ENCODE data around the gene CBX8.
A peak's percentile ranks its signal among the peaks of the same experiment; 100 is the strongest.
"Not testable (repeated sequence)": the region's sequence is repeated elsewhere in the genome, so short reads cannot be mapped to it uniquely, and the experiment has no call there.

The CBX8 gene

GRCh38 chr17:79779084-79779529 is 17.8 kb downstream of the CBX8 start:
- no peak for DNase-seq (ENCODE audit: low read depth in 2 of 2)

DNA sequence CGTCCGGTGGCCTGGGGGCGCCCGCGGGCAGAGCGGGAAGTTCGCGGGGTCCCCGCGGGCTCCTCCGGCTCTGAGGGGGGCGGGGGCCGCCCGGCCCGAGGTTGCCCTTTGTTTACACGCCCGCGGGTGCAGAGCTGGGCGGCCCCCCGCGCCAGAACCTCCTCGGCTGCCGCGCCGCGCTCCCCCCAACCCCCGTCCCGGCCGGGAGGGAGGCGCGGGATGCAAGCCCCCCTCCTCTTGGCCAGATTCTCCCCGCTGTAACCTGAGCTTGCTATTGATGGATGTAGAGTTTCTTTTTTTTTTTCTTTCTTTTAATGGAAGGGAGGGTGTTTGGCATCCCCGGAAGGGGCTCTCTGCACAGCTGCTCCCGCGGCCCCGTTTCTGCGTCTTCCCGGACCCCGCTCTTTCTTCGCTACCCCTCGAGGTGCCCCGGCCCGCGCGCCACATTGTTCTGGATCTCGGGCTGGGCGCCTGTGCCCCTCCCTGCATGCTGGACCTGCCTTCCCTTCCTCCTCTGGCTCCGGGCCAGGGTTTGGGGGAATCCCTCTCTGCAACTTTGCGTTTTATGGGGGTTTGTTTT is 18.3 kb downstream of the CBX8 start:
- no peak for DNase-seq (ENCODE audit: low read depth in 2 of 2)

- DNase-seq (ENCODE audit: low read depth in 2 of 2): peak; percentile 63 to 69
Observed at GRCh38 chr17:79777894-79778503, 18.9 kb downstream of the CBX8 start, which contains the start of gene CBX2. Gene CBX2, plus strand, starts transcription at chr17:79778148. Its CDS starts 88 bp downstream, at chr17:79778236.

DNA sequence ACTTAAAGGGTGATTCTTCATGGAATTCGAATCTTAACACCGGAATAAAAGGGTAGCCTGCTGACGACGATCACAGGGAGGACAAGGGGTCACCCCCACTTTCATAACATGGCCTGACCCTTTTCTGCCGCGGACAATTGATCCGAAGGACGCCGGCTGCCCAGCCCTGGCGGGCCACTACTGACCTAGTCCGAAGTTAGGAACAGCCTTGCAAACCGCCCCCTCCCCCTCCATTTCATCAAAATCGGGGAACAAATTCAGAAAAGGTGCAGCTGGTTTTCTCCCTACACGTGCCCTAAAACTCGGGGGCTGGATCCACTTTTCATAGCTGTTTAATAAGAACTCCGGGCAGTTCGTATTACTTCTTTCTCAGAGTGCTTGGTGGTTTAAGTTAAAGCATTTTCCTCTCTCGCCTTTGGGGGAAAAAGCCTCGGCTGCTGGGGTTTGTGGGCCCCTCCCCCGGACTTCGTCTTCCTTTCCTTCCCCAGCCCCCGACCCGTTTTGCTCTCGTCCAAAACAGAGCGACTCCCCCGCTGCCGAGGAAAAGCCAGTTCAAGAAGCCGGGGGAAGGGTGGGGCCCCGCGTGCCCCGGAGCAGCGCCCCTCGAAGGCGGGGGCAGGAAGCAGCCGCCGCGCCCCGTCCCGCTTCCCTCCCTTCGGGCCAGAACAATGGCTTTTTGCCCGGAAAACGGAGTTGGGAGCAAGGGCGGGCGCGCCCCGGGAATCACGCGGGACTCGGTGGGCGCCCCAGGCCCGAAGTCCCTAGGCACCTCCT is 19.6 kb downstream of the CBX8 start:
- DNase-seq (ENCODE audit: low read depth in 2 of 2): no peak

- no peak for DNase-seq (ENCODE audit: low read depth in 2 of 2)
Observed at GRCh38 chr17:79776376-79777119, 20.3 kb downstream of the CBX8 start.

GRCh38 chr17:79775632-79776031 is 21.2 kb downstream of the CBX8 start:
- no peak for DNase-seq (ENCODE audit: low read depth in 2 of 2)

DNA sequence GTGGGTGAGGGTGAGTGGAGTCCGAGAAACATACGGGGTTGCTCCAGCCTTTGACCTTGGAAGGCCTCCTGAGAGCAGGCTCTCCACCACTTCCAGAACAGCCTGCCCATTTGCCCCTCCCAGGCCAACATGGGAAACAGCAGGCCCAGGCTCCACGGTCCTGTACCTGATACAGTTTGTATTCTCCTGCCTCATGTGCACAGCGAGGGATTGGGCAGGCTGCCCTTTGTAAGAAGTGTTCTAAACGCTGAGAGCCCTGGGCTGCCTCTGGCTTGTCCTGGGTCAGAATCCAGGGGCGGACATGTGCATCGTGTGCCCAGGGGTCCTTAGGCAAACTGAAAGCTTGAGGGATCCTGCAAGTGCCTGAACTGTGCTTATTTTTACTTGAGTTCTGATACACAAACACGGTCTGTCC is 22.3 kb downstream of the CBX8 start:
- no peak for DNase-seq (ENCODE audit: low read depth in 2 of 2)

DNA sequence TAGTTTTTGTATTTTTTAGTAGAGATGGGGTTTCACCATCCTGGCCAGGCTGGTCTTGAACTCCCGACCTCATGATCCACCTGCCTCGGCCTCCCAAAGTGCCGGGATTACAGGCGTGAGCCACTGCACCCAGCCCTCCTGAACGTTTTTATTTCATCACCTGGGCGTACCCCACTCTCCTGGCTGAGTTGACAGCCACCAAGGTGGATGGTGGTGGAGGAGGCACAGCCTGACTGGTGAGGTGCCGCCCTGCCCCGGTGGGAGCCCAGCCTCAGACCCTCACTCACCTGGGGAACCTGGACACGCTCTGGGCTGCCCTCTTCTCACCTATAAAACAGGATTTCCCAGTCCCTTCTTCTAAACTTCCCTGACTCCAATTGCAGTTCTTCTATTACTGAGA is 24.2 kb downstream of the CBX8 start:
- not testable (repeated sequence) for DNase-seq (ENCODE audit: low read depth in 2 of 2)

GRCh38 chr17:79771276-79771675 is 25.6 kb downstream of the CBX8 start:
- DNase-seq (ENCODE audit: low read depth in 2 of 2): no peak

- no peak for DNase-seq (ENCODE audit: low read depth in 2 of 2)
Observed at GRCh38 chr17:79769570-79770506, 27.0 kb downstream of the CBX8 start.

DNA sequence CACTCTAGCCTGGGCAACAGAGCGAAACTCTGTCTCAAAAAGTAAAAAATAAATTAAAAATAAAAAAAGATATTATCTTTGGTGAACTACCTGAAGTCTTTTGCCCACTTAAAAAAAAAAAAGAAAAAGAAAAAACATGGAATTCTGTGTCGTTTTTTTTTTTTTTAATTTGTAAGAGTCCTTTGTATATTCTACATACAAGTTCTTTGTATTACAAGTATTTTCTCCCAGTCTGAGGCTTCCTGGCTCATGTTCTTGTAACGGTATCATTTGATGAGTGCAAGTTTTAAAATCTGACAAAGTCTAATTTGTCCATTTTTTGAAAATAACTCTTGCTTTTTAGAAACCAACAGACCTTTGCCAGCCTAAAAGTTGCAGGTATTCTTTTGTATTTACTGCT is 31.2 kb downstream of the CBX8 start:
- DNase-seq (ENCODE audit: low read depth in 2 of 2): no peak

- no peak for DNase-seq (ENCODE audit: low read depth in 2 of 2)
Observed at GRCh38 chr17:79761894-79762589, 34.8 kb downstream of the CBX8 start.

GRCh38 chr17:79760197-79760906 is 36.5 kb downstream of the CBX8 start:
- no peak for DNase-seq (ENCODE audit: low read depth in 2 of 2)

- DNase-seq (ENCODE audit: low read depth in 2 of 2): no peak
Observed at GRCh38 chr17:79758271-79758670, 38.6 kb downstream of the CBX8 start.

DNA sequence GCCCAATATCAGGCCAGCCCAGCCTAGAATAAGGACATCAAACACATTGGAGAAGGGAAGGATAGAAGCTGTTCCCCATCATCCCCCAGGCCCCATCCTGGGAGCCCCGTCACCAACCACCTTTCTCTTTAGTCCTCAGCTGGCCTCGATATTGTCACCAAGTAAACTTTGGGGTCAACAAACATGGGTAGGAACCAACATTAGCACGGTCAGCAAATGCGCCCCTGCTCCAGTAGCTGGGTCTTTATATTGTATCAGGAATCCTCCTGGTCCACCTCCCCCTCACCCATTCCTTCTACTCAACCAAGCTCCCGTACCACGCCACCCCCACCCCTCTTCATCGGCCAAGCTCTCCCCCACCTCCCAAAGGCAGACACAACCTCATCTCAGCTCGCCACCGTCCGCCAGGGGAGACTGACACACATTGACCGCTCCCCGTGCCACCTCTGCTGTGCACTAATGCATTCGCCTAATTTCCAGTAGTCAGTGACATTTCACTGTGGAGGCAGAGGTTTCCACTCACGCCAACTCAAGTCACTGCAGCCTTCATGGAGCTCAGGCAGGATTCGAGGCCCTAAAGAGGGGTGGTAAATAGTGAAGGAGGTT is 39.6 kb downstream of the CBX8 start:
- no peak for DNase-seq (ENCODE audit: low read depth in 2 of 2)

DNA sequence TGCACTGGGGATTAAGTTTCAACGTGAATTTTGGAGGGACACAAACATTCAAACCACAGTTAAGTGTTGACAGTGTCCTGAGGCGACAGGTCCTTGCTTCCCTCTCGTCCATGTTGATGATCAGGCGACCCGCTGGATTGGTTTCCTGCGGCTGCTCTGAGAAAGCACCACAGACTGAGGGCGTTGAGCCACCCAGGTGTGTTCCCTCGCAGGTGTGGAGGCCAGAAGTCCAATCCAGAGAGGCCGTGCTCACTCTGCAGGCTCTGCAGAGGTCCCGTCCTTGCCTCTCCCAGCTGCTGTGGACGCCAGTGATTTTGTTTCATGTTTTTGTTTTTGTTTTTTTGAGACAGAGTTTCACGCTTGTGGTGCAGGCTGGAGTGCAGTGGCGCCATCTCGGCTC is 41.3 kb downstream of the CBX8 start:
- DNase-seq (ENCODE audit: low read depth in 2 of 2): no peak

DNA sequence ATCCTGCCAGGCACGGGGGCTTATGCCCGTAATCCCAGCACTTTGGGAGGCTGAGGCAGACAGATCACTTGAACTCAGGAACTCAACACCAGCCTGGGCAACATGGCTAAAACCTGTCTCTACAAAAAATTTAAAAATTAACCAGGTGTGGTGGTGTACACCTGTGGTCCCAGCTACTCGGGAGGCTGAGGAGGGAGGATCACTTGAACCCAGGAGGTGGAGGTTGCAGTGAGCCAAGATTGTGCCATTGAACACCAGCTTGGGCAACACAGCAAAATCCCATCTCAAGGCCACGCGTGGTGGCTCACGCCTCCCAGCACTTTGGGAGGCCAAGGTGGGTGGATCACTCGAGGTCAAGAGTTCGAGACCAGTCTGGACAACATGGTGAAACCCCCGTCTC is 42.0 kb downstream of the CBX8 start:
- DNase-seq (ENCODE audit: low read depth in 2 of 2): not testable (repeated sequence)

DNA sequence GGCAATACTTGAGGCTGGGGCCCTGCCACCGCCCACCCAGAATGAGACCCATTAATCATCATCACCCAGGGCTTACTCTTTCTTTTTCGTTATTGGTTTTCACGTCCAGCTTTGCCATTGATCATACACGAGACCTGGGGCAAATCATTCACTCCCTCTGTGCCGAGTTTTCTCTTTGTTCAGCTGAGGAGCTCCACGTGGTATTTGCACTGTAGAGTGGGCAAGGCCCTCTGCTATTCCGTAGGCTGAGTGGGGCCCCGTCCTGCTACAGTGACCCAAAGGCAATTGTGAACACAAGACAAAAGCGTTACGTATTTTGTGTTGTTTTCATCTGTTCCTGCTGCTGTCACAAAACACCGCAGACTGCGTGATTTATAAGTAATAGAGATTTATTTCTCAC is 42.5 kb downstream of the CBX8 start:
- DNase-seq (ENCODE audit: low read depth in 2 of 2): no peak

DNA sequence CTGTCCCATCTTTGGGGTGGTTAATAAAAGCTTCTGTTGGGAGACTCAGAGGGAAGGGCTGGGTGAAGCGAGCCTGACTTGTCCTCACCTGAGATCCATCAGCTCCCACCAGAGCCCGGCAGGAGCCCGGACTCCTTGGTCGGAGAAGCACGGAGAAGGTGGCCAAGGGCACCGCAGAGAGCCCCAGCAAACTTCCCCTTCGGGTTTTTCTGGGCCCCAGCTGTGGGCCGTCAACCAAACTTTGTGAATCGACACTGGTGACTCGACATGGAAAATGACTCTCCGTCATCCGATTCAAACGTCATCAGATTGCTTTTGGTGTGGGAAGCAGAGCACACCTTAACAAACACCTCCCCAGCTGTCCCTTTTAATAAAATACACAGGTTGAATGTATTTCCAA is 44.7 kb downstream of the CBX8 start:
- no peak for DNase-seq (ENCODE audit: low read depth in 2 of 2)
